Measurements from ENCODE around the gene CTIF. TPM values are rescaled to one million over a fixed set of nuclear protein-coding genes. Genes with fewer than 3 reads are reported as not detected.

Gene CTIF
- total and polyA plus RNA-seq, 7 experiments from 2014 or later = 1.3 to 11.2 (median 2.5) TPM; not detected in 2

DNA sequence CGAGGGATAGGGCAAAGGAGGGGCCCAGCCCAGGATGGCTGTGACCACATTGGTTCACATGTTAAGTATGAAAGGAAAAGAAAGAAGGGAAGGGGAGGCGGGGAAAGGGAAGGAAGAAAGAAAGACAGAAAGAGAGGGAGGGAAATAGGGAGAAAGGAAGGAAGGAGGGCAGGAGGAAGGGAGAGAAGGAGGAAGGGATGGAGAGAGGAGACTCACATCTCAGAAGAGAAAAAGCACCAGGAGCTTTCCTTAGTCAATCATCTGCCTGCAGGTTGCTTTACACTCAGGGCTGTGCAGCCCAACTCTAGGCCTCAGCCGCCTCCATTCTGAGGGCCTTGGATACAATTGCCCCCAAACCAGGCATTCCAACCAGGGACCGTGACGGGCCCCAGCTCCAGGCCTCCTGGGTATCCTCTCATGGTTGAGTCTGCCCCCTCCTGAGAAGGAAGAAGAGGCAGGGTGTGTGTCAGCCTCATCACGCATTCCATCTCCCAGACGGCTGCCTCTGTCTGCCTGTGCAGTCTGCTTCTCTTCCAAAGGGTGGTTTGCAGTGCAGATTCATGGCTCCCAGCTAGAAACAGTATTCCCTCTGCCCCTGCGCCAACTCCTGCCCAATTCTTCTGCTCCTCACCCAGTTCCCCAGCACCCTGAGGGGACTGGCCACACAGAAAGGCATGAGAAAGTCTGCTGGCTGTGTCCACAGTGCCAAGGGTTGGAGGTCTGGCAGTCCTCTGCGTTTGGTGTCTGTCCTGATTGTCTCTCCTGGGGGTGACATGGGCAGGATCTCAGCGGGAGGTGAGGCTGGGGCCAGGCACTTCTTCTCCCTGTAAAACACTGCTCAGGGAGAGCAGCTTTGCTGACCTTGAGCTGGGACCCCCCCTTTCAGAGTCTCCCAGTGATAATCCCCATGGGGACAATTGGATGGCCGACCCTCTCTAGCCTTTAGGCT lies 248.6 kb downstream of the CTIF start:
- intact Hi-C loops (cut with micrococcal nuclease) = no loop called here
- ChIA-PET POLR2A (no interaction called here), CTCF (no interaction called here)
- Histone ChIP-seq H3K4me3 (ENCODE audit: low read length) (no peak overlapping the region), H3K36me3 (ENCODE audit: control insufficient read depth in 2 of 3, insufficient read depth in 3 of 3, low read length in 3 of 3) (no peaks in the 10 kb centered on the region), H3K4me1 (ENCODE audit: control insufficient read depth in 2 of 2, insufficient read depth in 2 of 2, low read length in 2 of 2) (peaks cover 6 to 18% of the 10 kb centered on the region in 2 donors), H3K9me3 (ENCODE audit: control insufficient read depth in 2 of 3, low read length in 3 of 3) (no peaks in the 10 kb centered on the region), H3K27me3 (ENCODE audit: control insufficient read depth in 2 of 2, insufficient read depth in 2 of 2, low read length in 2 of 2) (no peaks in the 10 kb centered on the region), H3K27ac (ENCODE audit: low read depth, low read length) (no peak overlapping the region)
- Mint-ChIP-seq H3K36me3 (peaks cover 0 to 15% (median 0%) of the 10 kb centered on the region in 5 donors), H3K27ac (peak overlapping the region in 1 of 9 donors; percentile 25), H3K27me3 (no peaks in the 10 kb centered on the region), H3K9me3 (peaks cover 0 to 11% (median 0%) of the 10 kb centered on the region in 11 donors), H3K4me3 (no peak overlapping the region), H3K4me1 (peaks cover 5 to 32% (median 12%) of the 10 kb centered on the region in 7 donors)
- DNase-seq (no peak), ATAC-seq (no peak)

DNA sequence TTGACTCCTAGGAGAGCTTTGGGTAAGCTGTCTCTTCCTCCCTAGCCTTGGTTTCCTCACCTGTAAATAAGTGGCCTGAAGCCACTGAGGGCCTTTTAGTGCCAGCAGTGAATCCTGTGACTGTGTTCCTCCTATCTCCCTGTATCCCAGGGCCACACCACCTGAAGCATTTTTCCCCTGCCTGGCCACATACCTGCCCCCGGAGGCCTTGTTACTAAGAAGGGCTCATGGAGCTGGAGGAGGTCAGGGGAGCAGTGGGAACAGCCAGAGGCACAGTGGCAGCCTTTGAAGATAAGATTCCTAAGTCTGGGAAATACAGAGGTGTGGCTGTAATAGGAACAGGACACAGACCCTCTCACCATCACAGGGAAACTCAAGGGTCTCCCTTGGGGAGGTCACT lies 249.5 kb downstream of the CTIF start:
- no peak for DNase-seq
- peak overlapping the region in 1 of 9 donors; percentile 31 for H3K27ac Mint-ChIP-seq
- Histone ChIP-seq H3K27me3 (ENCODE audit: control insufficient read depth in 2 of 2, insufficient read depth in 2 of 2, low read length in 2 of 2) (no peaks in the 10 kb centered on the region), H3K27ac (ENCODE audit: low read depth, low read length) (no peak overlapping the region), H3K4me1 (ENCODE audit: control insufficient read depth in 2 of 2, insufficient read depth in 2 of 2, low read length in 2 of 2) (peaks cover 6 to 18% of the 10 kb centered on the region in 2 donors), H3K4me3 (ENCODE audit: low read length) (no peak overlapping the region), H3K36me3 (ENCODE audit: control insufficient read depth in 2 of 3, insufficient read depth in 3 of 3, low read length in 3 of 3) (no peaks in the 10 kb centered on the region), H3K9me3 (ENCODE audit: control insufficient read depth in 2 of 3, low read length in 3 of 3) (no peaks in the 10 kb centered on the region)
- no peak for ATAC-seq
- H3K36me3 Mint-ChIP-seq = peaks cover 0 to 17% (median 0%) of the 10 kb centered on the region in 5 donors
- intact Hi-C loops (cut with micrococcal nuclease) = no loop called here
- peaks cover 5 to 32% (median 12%) of the 10 kb centered on the region in 7 donors for H3K4me1 Mint-ChIP-seq
- no peaks in the 10 kb centered on the region for H3K27me3 Mint-ChIP-seq
- ChIA-PET CTCF (no interaction called here), POLR2A (no interaction called here)
- no peak overlapping the region for H3K4me3 Mint-ChIP-seq
- H3K9me3 Mint-ChIP-seq = peaks cover 0 to 12% (median 0%) of the 10 kb centered on the region in 11 donors

GRCh38 chr18:48789259-48789812 lies 250.5 kb downstream of the CTIF start:
- Histone ChIP-seq H3K4me3 (ENCODE audit: low read length) (no peak overlapping the region), H3K27ac (ENCODE audit: low read depth, low read length) (no peak overlapping the region), H3K36me3 (ENCODE audit: control insufficient read depth in 2 of 3, insufficient read depth in 3 of 3, low read length in 3 of 3) (no peaks in the 10 kb centered on the region), H3K4me1 (ENCODE audit: control insufficient read depth in 2 of 2, insufficient read depth in 2 of 2, low read length in 2 of 2) (peaks cover 6 to 13% of the 10 kb centered on the region in 2 donors), H3K27me3 (ENCODE audit: control insufficient read depth in 2 of 2, insufficient read depth in 2 of 2, low read length in 2 of 2) (no peaks in the 10 kb centered on the region), H3K9me3 (ENCODE audit: control insufficient read depth in 2 of 3, low read length in 3 of 3) (no peaks in the 10 kb centered on the region)
- DNase-seq (no peak), ATAC-seq (no peak)
- peaks cover 0 to 17% (median 0%) of the 10 kb centered on the region in 5 donors for H3K36me3 Mint-ChIP-seq
- no peak overlapping the region for H3K4me3 Mint-ChIP-seq
- intact Hi-C loops (cut with micrococcal nuclease) = no loop called here
- H3K4me1 Mint-ChIP-seq = peaks cover 5 to 28% (median 8%) of the 10 kb centered on the region in 7 donors
- H3K9me3 Mint-ChIP-seq = peaks cover 0 to 12% (median 0%) of the 10 kb centered on the region in 11 donors
- ChIA-PET POLR2A (no interaction called here), CTCF (no interaction called here)
- H3K27ac Mint-ChIP-seq = peak overlapping the region in 1 of 9 donors; percentile 7
- no peaks in the 10 kb centered on the region for H3K27me3 Mint-ChIP-seq

- H3K36me3 Mint-ChIP-seq = peaks cover 0 to 17% (median 0%) of the 10 kb centered on the region in 5 donors
- CTCF ChIA-PET = no interaction called here
These were observed 251.5 kb downstream of the CTIF start for GRCh38 chr18:48790226-48790863.

GRCh38 chr18:48790869-48791635 lies 252.2 kb downstream of the CTIF start:
- Histone ChIP-seq H3K9me3 (ENCODE audit: control insufficient read depth in 2 of 3, low read length in 3 of 3) (no peaks in the 10 kb centered on the region), H3K27me3 (ENCODE audit: control insufficient read depth in 2 of 2, insufficient read depth in 2 of 2, low read length in 2 of 2) (no peaks in the 10 kb centered on the region), H3K4me3 (ENCODE audit: low read length) (no peak overlapping the region), H3K27ac (ENCODE audit: low read depth, low read length) (no peak overlapping the region), H3K4me1 (ENCODE audit: control insufficient read depth in 2 of 2, insufficient read depth in 2 of 2, low read length in 2 of 2) (no peaks in the 10 kb centered on the region), H3K36me3 (ENCODE audit: control insufficient read depth in 2 of 3, insufficient read depth in 3 of 3, low read length in 3 of 3) (no peaks in the 10 kb centered on the region)
- Mint-ChIP-seq H3K27me3 (no peaks in the 10 kb centered on the region), H3K36me3 (peaks cover 0 to 17% (median 0%) of the 10 kb centered on the region in 5 donors), H3K4me3 (no peak overlapping the region), H3K27ac (peak overlapping the region in 1 of 9 donors; percentile 27), H3K4me1 (peaks cover 0 to 18% (median 4%) of the 10 kb centered on the region in 7 donors), H3K9me3 (peaks cover 0 to 12% (median 0%) of the 10 kb centered on the region in 11 donors)
- ATAC-seq (peak; percentile 34), DNase-seq (no peak)
- intact Hi-C loops (cut with micrococcal nuclease) = no loop called here
- CTCF ChIA-PET = no interaction called here
- POLR2A ChIA-PET = no interaction called here

More at GRCh38 chr18:48790226-48790863, 251.5 kb downstream of the CTIF start:
- H3K9me3 Mint-ChIP-seq = peaks cover 0 to 12% (median 0%) of the 10 kb centered on the region in 11 donors
- no peaks in the 10 kb centered on the region for H3K9me3 ChIP-seq (ENCODE audit: control insufficient read depth in 2 of 3, low read length in 3 of 3)
- no peak for DNase-seq
- no peak overlapping the region for H3K4me3 ChIP-seq (ENCODE audit: low read length)
- no peak overlapping the region for H3K27ac Mint-ChIP-seq
- POLR2A ChIA-PET = no interaction called here
- ATAC-seq = peak; percentile 14
- no peak overlapping the region for H3K27ac ChIP-seq (ENCODE audit: low read depth, low read length)
- peaks cover 0 to 19% (median 4%) of the 10 kb centered on the region in 7 donors for H3K4me1 Mint-ChIP-seq
- intact Hi-C loops (cut with micrococcal nuclease) = no loop called here
- H3K27me3 ChIP-seq (ENCODE audit: control insufficient read depth in 2 of 2, insufficient read depth in 2 of 2, low read length in 2 of 2) = no peaks in the 10 kb centered on the region
- H3K4me3 Mint-ChIP-seq = no peak overlapping the region
- H3K4me1 ChIP-seq (ENCODE audit: control insufficient read depth in 2 of 2, insufficient read depth in 2 of 2, low read length in 2 of 2) = peaks cover 0 to 3% of the 10 kb centered on the region in 2 donors
- no peaks in the 10 kb centered on the region for H3K36me3 ChIP-seq (ENCODE audit: control insufficient read depth in 2 of 3, insufficient read depth in 3 of 3, low read length in 3 of 3)
- H3K27me3 Mint-ChIP-seq = no peaks in the 10 kb centered on the region

- H3K27me3 ChIP-seq (ENCODE audit: control insufficient read depth in 2 of 2, insufficient read depth in 2 of 2, low read length in 2 of 2) = no peaks in the 10 kb centered on the region
- H3K9me3 ChIP-seq (ENCODE audit: control insufficient read depth in 2 of 3, low read length in 3 of 3) = no peaks in the 10 kb centered on the region
- H3K9me3 Mint-ChIP-seq = peaks cover 0 to 12% (median 0%) of the 10 kb centered on the region in 11 donors
- H3K27ac ChIP-seq (ENCODE audit: low read depth, low read length) = no peak overlapping the region
- intact Hi-C loops (cut with micrococcal nuclease) = no loop called here
- DNase-seq (no peak), ATAC-seq (no peak)
- ChIA-PET POLR2A (no interaction called here), CTCF (no interaction called here)
- H3K27me3 Mint-ChIP-seq = no peaks in the 10 kb centered on the region
- no peaks in the 10 kb centered on the region for H3K36me3 ChIP-seq (ENCODE audit: control insufficient read depth in 2 of 3, insufficient read depth in 3 of 3, low read length in 3 of 3)
- H3K4me3 Mint-ChIP-seq = peak overlapping the region in 1 of 10 donors; percentile 21
- no peak overlapping the region for H3K27ac Mint-ChIP-seq
- H3K4me3 ChIP-seq (ENCODE audit: low read length) = no peak overlapping the region
- peaks cover 0 to 15% (median 4%) of the 10 kb centered on the region in 7 donors for H3K4me1 Mint-ChIP-seq
- no peaks in the 10 kb centered on the region for H3K4me1 ChIP-seq (ENCODE audit: control insufficient read depth in 2 of 2, insufficient read depth in 2 of 2, low read length in 2 of 2)
- peaks cover 0 to 17% (median 0%) of the 10 kb centered on the region in 5 donors for H3K36me3 Mint-ChIP-seq
These were observed 252.8 kb downstream of the CTIF start for GRCh38 chr18:48791636-48792105.

All from naive thymus-derived CD4-positive, alpha-beta T cell (primary cell).